CD14-positive monocyte (primary cell): ENCODE results near the gene KRTAP1-5. TPM values are rescaled to one million over a fixed set of nuclear protein-coding genes. Genes with fewer than 3 reads are reported as not detected.

Experiments used
- DNase-seq, 3 donors: peaks; one replicate each; pipeline ENCODE4 v3.0.0-alpha.2; 2011 to 2022
- H2AFZ ChIP-seq: 2 replicates; pipeline ENCODE4 v1.6.0; 2012; ENCODE audit warnings: mild to moderate bottlenecking, low read depth, low read length, inconsistent platforms; ENCODE audit not compliant: insufficient read depth, poor library complexity, severe bottlenecking
- H3K27ac ChIP-seq, 2 donors: 1 replicate in 1 of 2; 2 replicates in 1 of 2; pipeline ENCODE4 v1.5.1; 2012 to 2013; ENCODE audit warnings: low read length in 2 of 2, control low read depth in 1 of 2, inconsistent platforms in 1 of 2, low read depth in 1 of 2, mild to moderate bottlenecking in 1 of 2
- H3K27me3 ChIP-seq, 2 donors: one replicate each; pipeline versions ENCODE4 v1.6.0 to v1.6.1; 2011 to 2013; ENCODE audit warnings: low read length in 2 of 2; ENCODE audit not compliant: control insufficient read depth in 2 of 2, insufficient read depth in 2 of 2
- H3K36me3 ChIP-seq, 2 donors: replicated peaks in 1 of 2; 1 replicate in 1 of 2; 2 replicates in 1 of 2; pipeline versions ENCODE4 v1.5.1 to v1.6.1; 2012 to 2013; ENCODE audit warnings: low read length in 2 of 2, control low read depth in 1 of 2, inconsistent platforms in 1 of 2, mild to moderate bottlenecking in 1 of 2; ENCODE audit not compliant: insufficient read depth in 2 of 2, control insufficient read depth in 1 of 2
- H3K4me1 ChIP-seq, 2 donors: 1 replicate in 1 of 2; 2 replicates in 1 of 2; pipeline versions ENCODE4 v1.5.1 to v1.6.1; 2012 to 2013; ENCODE audit warnings: low read length in 2 of 2, control low read depth in 1 of 2, inconsistent platforms in 1 of 2, mild to moderate bottlenecking in 1 of 2, moderate library complexity in 1 of 2; ENCODE audit not compliant: insufficient read depth in 2 of 2, control insufficient read depth in 1 of 2
- H3K4me2 ChIP-seq: replicated peaks from 2 replicates; pipeline ENCODE3; 2012; ENCODE audit warnings: low read length, moderate library complexity, mild to moderate bottlenecking; ENCODE audit not compliant: poor library complexity, severe bottlenecking; ENCODE audit errors: extremely low read depth
- H3K4me3 ChIP-seq, 3 experiments: fragments of 200-600 bp in 1 of 3; sonication (generic) in 1 of 3; replicated peaks in 1 of 3; 1 replicate in 2 of 3; 2 replicates in 1 of 3; pipeline ENCODE4 v1.5.1; 2011 to 2013; ENCODE audit warnings: low read length in 3 of 3, mild to moderate bottlenecking in 3 of 3, control low read depth in 2 of 3, low read depth in 2 of 3, inconsistent platforms in 1 of 3, moderate library complexity in 1 of 3
- H3K79me2 ChIP-seq: 2 replicates; pipeline ENCODE4 v1.6.0; 2012; ENCODE audit warnings: mild to moderate bottlenecking, control low read depth, inconsistent platforms, low read length, moderate library complexity; ENCODE audit not compliant: insufficient read depth
- H3K9ac ChIP-seq: 2 replicates; pipeline ENCODE4 v1.6.0; 2017; ENCODE audit warnings: low read length, mild to moderate bottlenecking; ENCODE audit not compliant: insufficient read depth, poor library complexity, severe bottlenecking
- H3K9me3 ChIP-seq, 2 donors: replicated peaks in 1 of 2; 1 replicate in 1 of 2; 2 replicates in 1 of 2; pipeline versions ENCODE4 v1.5.1 to v1.6.1; 2012 to 2013; ENCODE audit warnings: low read length in 2 of 2, control low read depth in 1 of 2; ENCODE audit not compliant: control insufficient read depth in 1 of 2, insufficient read depth in 1 of 2
- H4K20me1 ChIP-seq: 2 replicates; pipeline ENCODE4 v1.6.0; 2012; ENCODE audit warnings: mild to moderate bottlenecking, low read length, control low read depth, moderate library complexity; ENCODE audit not compliant: insufficient read depth
- H3K27ac Mint-ChIP-seq, 7 donors: one replicate each; pipeline ENCODE4 v1.8.0; 2020; ENCODE audit warnings: mild to moderate bottlenecking in 7 of 7, mixed read lengths in 7 of 7, moderate library complexity in 6 of 7, inconsistent platforms in 2 of 7
- H3K27me3 Mint-ChIP-seq, 3 donors: one replicate each; pipeline ENCODE4 v1.8.0; 2021 to 2022; ENCODE audit warnings: low read depth in 3 of 3, mild to moderate bottlenecking in 3 of 3, mixed read lengths in 3 of 3, moderate library complexity in 3 of 3, inconsistent platforms in 1 of 3
- H3K36me3 Mint-ChIP-seq, 2 donors: one replicate each; pipeline ENCODE4 v1.8.0; 2020; ENCODE audit warnings: mixed read lengths in 2 of 2, inconsistent platforms in 1 of 2, mild to moderate bottlenecking in 1 of 2
- H3K4me1 Mint-ChIP-seq: one replicate; pipeline ENCODE4 v1.8.0; 2020; ENCODE audit warnings: mild to moderate bottlenecking, mixed read lengths
- H3K4me3 Mint-ChIP-seq, 2 donors: one replicate each; pipeline ENCODE4 v1.8.0; 2020; ENCODE audit warnings: mild to moderate bottlenecking in 2 of 2, mixed read lengths in 2 of 2, moderate library complexity in 1 of 2
- H3K9me3 Mint-ChIP-seq, 7 donors: one replicate each; pipeline ENCODE4 v1.8.0; 2020 to 2022; ENCODE audit warnings: mixed read lengths in 7 of 7, mild to moderate bottlenecking in 6 of 7, moderate library complexity in 6 of 7, inconsistent platforms in 2 of 7
- CTCF ChIP-seq: fragments of 200-600 bp; IDR thresholded peaks from one replicate; pipeline ENCODE4 v1.8.0; 2022; ENCODE audit warnings: antibody characterized with exemption, mild to moderate bottlenecking
- WGBS: methylation state at CpG from one replicate; pipeline ENCODE4 v1.1.5; 2013; ENCODE audit warnings: missing lambda C conversion rate; ENCODE audit not compliant: insufficient coverage; 5-methylcytosine and 5-hydroxymethylcytosine counted together
- intact Hi-C, 2 donors: fragments of 100-400 bp; cut with micrococcal nuclease; formaldehyde crosslinking; loops; one replicate each; pipeline versions ENCODE4 v1.15.0 to v1.15.1; 2023
- polyA plus RNA-seq, 3 donors: library from polyadenylated mRNA; depleted of rRNA in 1 of 3; unstranded in 2 of 3; stranded (reverse) in 1 of 3; fragments of 300-500 nt in 2 of 3; fragments of >200 nt in 1 of 3; fragmentation: Illumina TruSeq in 2 of 3; gene quantifications; 1 replicate in 2 of 3; 2 replicates in 1 of 3; pipeline ENCODE4 v1.2.3, GENCODE V29; 2012 to 2021

The KRTAP1-5 gene
- polyA plus RNA-seq, 3 donors, result not detected

- H3K4me3 ChIP-seq, result no peak overlapping the region
- peaks cover 3% of the 10 kb centered on the region in 2 donors for H3K27me3 ChIP-seq
- no peak overlapping the region for H3K4me3 Mint-ChIP-seq
- H4K20me1 ChIP-seq, result no peaks in the 10 kb centered on the region
- DNase-seq, result no peak
- no CpG with 5 or more reads among the region's 2 CpGs for WGBS
- H3K9me3 Mint-ChIP-seq, result no peaks in the 10 kb centered on the region
- no peak overlapping the region for H3K4me2 ChIP-seq
- no peak for TF ChIP-seq CTCF
- peaks cover 7 to 19% (median 13%) of the 10 kb centered on the region in 3 donors for H3K27me3 Mint-ChIP-seq
- H3K9ac ChIP-seq, result no peak overlapping the region
- intact Hi-C loops, result no loop called here
- H3K27ac ChIP-seq, result no peak overlapping the region
- no peaks in the 10 kb centered on the region for H3K4me1 ChIP-seq
- H3K79me2 ChIP-seq, result no peaks in the 10 kb centered on the region
- no peaks in the 10 kb centered on the region for H3K36me3 Mint-ChIP-seq
- H3K36me3 ChIP-seq, result no peaks in the 10 kb centered on the region
- no peak overlapping the region for H2AFZ ChIP-seq
- no peak overlapping the region for H3K27ac Mint-ChIP-seq
- no peaks in the 10 kb centered on the region for H3K4me1 Mint-ChIP-seq
- H3K9me3 ChIP-seq, result no peaks in the 10 kb centered on the region
These were observed 33.9 kb downstream of the KRTAP1-5 start for GRCh38 chr17:40993084-40993483.

GRCh38 chr17:40992666-40993065, 34.3 kb downstream of the KRTAP1-5 start:
- H2AFZ ChIP-seq, result no peak overlapping the region
- no peak for TF ChIP-seq CTCF

More at GRCh38 chr17:40992666-40993065, 34.3 kb downstream of the KRTAP1-5 start:
- H3K9ac ChIP-seq, result no peak overlapping the region
- Mint-ChIP-seq H3K9me3 (no peaks in the 10 kb centered on the region), H3K27ac (no peak overlapping the region), H3K4me1 (peaks cover under 1% of the 10 kb centered on the region), H3K4me3 (no peak overlapping the region), H3K27me3 (peaks cover 6 to 19% (median 13%) of the 10 kb centered on the region in 3 donors), H3K36me3 (no peaks in the 10 kb centered on the region)
- no peaks in the 10 kb centered on the region for H3K4me1 ChIP-seq
- DNase-seq, result no peak
- no peaks in the 10 kb centered on the region for H3K36me3 ChIP-seq
- WGBS, result 100% methylated on average over 1 of the region's 3 CpGs
- H3K4me3 ChIP-seq, result no peak overlapping the region
- no peak overlapping the region for H3K4me2 ChIP-seq
- H3K27ac ChIP-seq, result no peak overlapping the region
- no peaks in the 10 kb centered on the region for H3K79me2 ChIP-seq
- peaks cover under 1 to 3% of the 10 kb centered on the region in 2 donors for H3K27me3 ChIP-seq
- H4K20me1 ChIP-seq, result no peaks in the 10 kb centered on the region
- intact Hi-C loops, result no loop called here
- no peaks in the 10 kb centered on the region for H3K9me3 ChIP-seq
